SU-DHL-6 (cell line): ENCODE results near the gene NUTM2D.
"Not testable (repeated sequence)": the region's sequence is repeated elsewhere in the genome, so short reads cannot be mapped to it uniquely, and the experiment has no call there.

Source experiments
- CTCF ChIP-seq: fragments of 200-600 bp; sonication (generic); IDR thresholded peaks from one replicate; pipeline ENCODE4 v1.5.1; 2017; ENCODE audit warnings: antibody characterized with exemption, mild to moderate bottlenecking, low read length, moderate library complexity; ENCODE audit not compliant: insufficient read depth, poor library complexity, severe bottlenecking
- EZH2phosphoT487 ChIP-seq: fragments of 200-600 bp; sonication (generic), shearing (Covaris generic); conservative IDR thresholded peaks from 2 replicates; pipeline ENCODE4 v1.6.1; 2018; ENCODE audit warnings: mild to moderate bottlenecking, antibody characterized with exemption, low read length, moderate library complexity, mixed read lengths

- not testable (repeated sequence) for TF ChIP-seq CTCF, EZH2phosphoT487
Measured at GRCh38 chr10:87355110-87355509, 2.4 kb upstream of the NUTM2D start.
